Dedifferentiated amniotic fluid mesenchymal stem cell (primary cell): ENCODE data around the gene TAP1.
"Not testable (repeated sequence)": the region's sequence is repeated elsewhere in the genome, so short reads cannot be mapped to it uniquely, and the experiment has no call there.

Experiments
- DNase-seq: peaks from one replicate; pipeline ENCODE4 v3.0.0-alpha.2; 2016; ENCODE audit errors: extremely low spot score

Gene TAP1

GRCh38 chr6:32839356-32839755, 14.1 kb downstream of the TAP1 start:
- DNase-seq: no peak

- peak; percentile 91 for DNase-seq
Observed at GRCh38 chr6:32838114-32838958, 15.2 kb downstream of the TAP1 start, which contains the start of gene TAP2. Gene TAP2 (minus strand): TSS chr6:32838739. CDS start chr6:32838233, 506 bp downstream.

- no peak for DNase-seq
Observed at GRCh38 chr6:32837651-32838113, 15.8 kb downstream of the TAP1 start.

GRCh38 chr6:32836873-32837272, 16.6 kb downstream of the TAP1 start:
- DNase-seq: no peak

GRCh38 chr6:32835167-32835893, 18.2 kb downstream of the TAP1 start:
- DNase-seq: no peak

- DNase-seq: no peak
Observed at GRCh38 chr6:32833664-32834063, 19.8 kb downstream of the TAP1 start.

GRCh38 chr6:32832535-32832934, 21.0 kb downstream of the TAP1 start:
- no peak for DNase-seq

- no peak for DNase-seq
Observed at GRCh38 chr6:32830936-32831335, 22.6 kb downstream of the TAP1 start.

GRCh38 chr6:32830017-32830416, 23.5 kb downstream of the TAP1 start:
- no peak for DNase-seq

- DNase-seq: no peak
Observed at GRCh38 chr6:32829495-32829894, 24.0 kb downstream of the TAP1 start.

- DNase-seq: no peak
Observed at GRCh38 chr6:32827025-32827424, 26.5 kb downstream of the TAP1 start.

- no peak for DNase-seq
Observed at GRCh38 chr6:32825966-32826365, 27.5 kb downstream of the TAP1 start.

GRCh38 chr6:32819729-32820128, 33.8 kb downstream of the TAP1 start:
- no peak for DNase-seq

- DNase-seq: no peak
Observed at GRCh38 chr6:32818867-32819266, 34.6 kb downstream of the TAP1 start.

GRCh38 chr6:32816746-32817204, 36.7 kb downstream of the TAP1 start, which contains the start of gene HLA-DOB:
Gene HLA-DOB (minus strand): TSS chr6:32817002. CDS start chr6:32816951, 51 bp downstream.
- DNase-seq: no peak

GRCh38 chr6:32815996-32816395, 37.5 kb downstream of the TAP1 start:
- DNase-seq: no peak

GRCh38 chr6:32815115-32815514, 38.4 kb downstream of the TAP1 start:
- no peak for DNase-seq

GRCh38 chr6:32814145-32814544, 39.4 kb downstream of the TAP1 start:
- no peak for DNase-seq

GRCh38 chr6:32809171-32809570, 44.3 kb downstream of the TAP1 start:
- DNase-seq: peak; percentile 13

- DNase-seq: no peak
Observed at GRCh38 chr6:32807020-32807580, 46.4 kb downstream of the TAP1 start.

- not testable (repeated sequence) for DNase-seq
Observed at GRCh38 chr6:32805404-32805803, 48.1 kb downstream of the TAP1 start.

- peak; percentile 3 for DNase-seq
Observed at GRCh38 chr6:32803416-32803815, 50.1 kb downstream of the TAP1 start.
